NT2/D1 (cell line): ENCODE data around the gene FIP1L1.
A peak's percentile ranks its signal among the peaks of the same experiment; 100 is the strongest.

Experiments used
- DNase-seq: peaks from one replicate; pipeline ENCODE4 v3.0.0-alpha.2; 2011; ENCODE audit warnings: low read depth, low spot score
- H3K27me3 ChIP-seq: 2 replicates; pipeline ENCODE4 v1.6.0; 2011; ENCODE audit warnings: mild to moderate bottlenecking; ENCODE audit not compliant: insufficient read length, insufficient read depth
- H3K36me3 ChIP-seq: 2 replicates; pipeline ENCODE4 v1.6.1; 2011; ENCODE audit warnings: mild to moderate bottlenecking, low read length, mixed read lengths; ENCODE audit not compliant: insufficient read depth, insufficient read length
- H3K4me1 ChIP-seq: 2 replicates; pipeline ENCODE4 v1.5.1; 2011; ENCODE audit not compliant: insufficient read depth, insufficient read length
- H3K4me3 ChIP-seq: 2 replicates; pipeline ENCODE4 v1.5.1; 2011; ENCODE audit warnings: low read depth; ENCODE audit not compliant: insufficient read length
- H3K9ac ChIP-seq: 2 replicates; pipeline ENCODE4 v1.6.0; 2011; ENCODE audit warnings: low read depth; ENCODE audit not compliant: insufficient read length
- H3K9me3 ChIP-seq: 2 replicates; pipeline ENCODE4 v1.5.1; 2011; ENCODE audit warnings: mild to moderate bottlenecking, low read length; ENCODE audit not compliant: insufficient read depth
- SUZ12 ChIP-seq: IDR thresholded peaks from 2 replicates; pipeline ENCODE4 v1.6.1; 2011; ENCODE audit not compliant: insufficient read length, insufficient read depth; ENCODE audit errors: extremely low read depth
- YY1 ChIP-seq: IDR thresholded peaks from 2 replicates; pipeline ENCODE4 v1.6.1; 2011; ENCODE audit not compliant: insufficient read length, insufficient read depth
- ZNF274 ChIP-seq: IDR thresholded peaks from 2 replicates; pipeline ENCODE4 v1.6.1; 2011; ENCODE audit warnings: mild to moderate bottlenecking, low read depth, low read length

Gene FIP1L1

GRCh38 chr4:53354012-53354722 lies 23.3 kb upstream of the FIP1L1 start:
- Histone ChIP-seq H3K4me1 (no peaks in the 10 kb centered on the region), H3K4me3 (no peak overlapping the region), H3K36me3 (peaks cover 7% of the 10 kb centered on the region), H3K9ac (no peak overlapping the region), H3K9me3 (peaks cover 19% of the 10 kb centered on the region; the same call in 1 of the 2 replicates), H3K27me3 (no peaks in the 10 kb centered on the region)
- TF ChIP-seq ZNF274 (no peak), SUZ12 (no peak), YY1 (no peak)
- no peak for DNase-seq

- Histone ChIP-seq H3K4me1 (no peaks in the 10 kb centered on the region), H3K36me3 (peaks cover 7% of the 10 kb centered on the region), H3K4me3 (no peak overlapping the region), H3K9ac (no peak overlapping the region), H3K9me3 (peaks cover 19% of the 10 kb centered on the region; the same call in 1 of the 2 replicates), H3K27me3 (no peaks in the 10 kb centered on the region)
- DNase-seq = no peak
- TF ChIP-seq YY1 (no peak), SUZ12 (no peak), ZNF274 (no peak)
Measured at GRCh38 chr4:53355930-53356521, 21.4 kb upstream of the FIP1L1 start.

GRCh38 chr4:53361451-53361850 lies 16.0 kb upstream of the FIP1L1 start:
- TF ChIP-seq YY1 (no peak), ZNF274 (no peak), SUZ12 (no peak)
- no peak overlapping the region for H3K9ac ChIP-seq

GRCh38 chr4:53362093-53362492 lies 15.3 kb upstream of the FIP1L1 start:
- Histone ChIP-seq H3K9ac (no peak overlapping the region), H3K4me1 (no peaks in the 10 kb centered on the region), H3K36me3 (no peaks in the 10 kb centered on the region), H3K4me3 (no peak overlapping the region), H3K27me3 (no peaks in the 10 kb centered on the region), H3K9me3 (no peaks in the 10 kb centered on the region)
- DNase-seq = no peak
- TF ChIP-seq SUZ12 (no peak), YY1 (no peak), ZNF274 (no peak)

More at GRCh38 chr4:53361451-53361850, 16.0 kb upstream of the FIP1L1 start:
- H3K4me1 ChIP-seq = no peaks in the 10 kb centered on the region
- H3K36me3 ChIP-seq = no peaks in the 10 kb centered on the region
- no peaks in the 10 kb centered on the region for H3K27me3 ChIP-seq
- no peaks in the 10 kb centered on the region for H3K9me3 ChIP-seq
- H3K4me3 ChIP-seq = no peak overlapping the region
- no peak for DNase-seq

GRCh38 chr4:53364624-53365023 lies 12.8 kb upstream of the FIP1L1 start:
- TF ChIP-seq ZNF274 (no peak), SUZ12 (no peak), YY1 (no peak)
- no peaks in the 10 kb centered on the region for H3K9me3 ChIP-seq

GRCh38 chr4:53365121-53365485 lies 12.3 kb upstream of the FIP1L1 start:
- Histone ChIP-seq H3K9ac (peak overlapping the region; percentile 77), H3K27me3 (peaks cover 14% of the 10 kb centered on the region), H3K4me1 (no peaks in the 10 kb centered on the region), H3K9me3 (no peaks in the 10 kb centered on the region), H3K4me3 (peak overlapping the region; percentile 92), H3K36me3 (no peaks in the 10 kb centered on the region)
- TF ChIP-seq ZNF274 (no peak), SUZ12 (no peak)
- DNase-seq = no peak

More at GRCh38 chr4:53364624-53365023, 12.8 kb upstream of the FIP1L1 start:
- Histone ChIP-seq H3K9ac (peak overlapping the region; percentile 18), H3K4me3 (peak overlapping the region; percentile 11), H3K4me1 (no peaks in the 10 kb centered on the region), H3K36me3 (no peaks in the 10 kb centered on the region), H3K27me3 (peaks cover 12% of the 10 kb centered on the region)
- no peak for DNase-seq

- no peaks in the 10 kb centered on the region for H3K36me3 ChIP-seq
- peaks cover 14% of the 10 kb centered on the region for H3K27me3 ChIP-seq
- peak within 1 kb of the TSS; percentile 92 for H3K4me3 ChIP-seq
- TF ChIP-seq SUZ12 = no peak
- TF ChIP-seq YY1 = no peak
- TF ChIP-seq ZNF274 = no peak
- H3K4me1 ChIP-seq = no peaks in the 10 kb centered on the region
- DNase-seq = peak; percentile 90
- peak within 1 kb of the TSS; percentile 77 for H3K9ac ChIP-seq
- no peaks in the 10 kb centered on the region for H3K9me3 ChIP-seq
Measured at GRCh38 chr4:53365486-53366300, 11.7 kb upstream of the FIP1L1 start, which contains the start of gene SCFD2. SCFD2 (minus strand) TSS chr4:53366061.
